Nucleus accumbens (tissue), 56 donors: ENCODE results near the gene TMEM106C.

Source experiments
- DNase-seq, 56 donors: peaks; one replicate each; lab custom pipeline; 2025; lab: John Stamatoyannopoulos, UW

TMEM106C gene

GRCh38 chr12:47991106-47992061 lies 28.0 kb downstream of the TMEM106C start:
- DNase-seq = no peak

- DNase-seq = no peak
Observed at GRCh38 chr12:47992776-47993175, 29.4 kb downstream of the TMEM106C start.

GRCh38 chr12:47993491-47993890 lies 30.1 kb downstream of the TMEM106C start:
- no peak for DNase-seq

- DNase-seq = peak in 16 of 56 donors; percentile 9 to 59 (median 29)
Observed at GRCh38 chr12:47995981-47996401, 32.6 kb downstream of the TMEM106C start.

- no peak for DNase-seq
Observed at GRCh38 chr12:47997321-47997720, 33.9 kb downstream of the TMEM106C start.

- no peak for DNase-seq
Observed at GRCh38 chr12:47999816-48000215, 36.4 kb downstream of the TMEM106C start.

- DNase-seq = no peak
Observed at GRCh38 chr12:48000878-48001504, 37.6 kb downstream of the TMEM106C start.

- DNase-seq = peak in 13 of 56 donors; percentile 4 to 41 (median 21)
Observed at GRCh38 chr12:48001505-48002413, 38.4 kb downstream of the TMEM106C start.

- DNase-seq = no peak
Observed at GRCh38 chr12:48002414-48002730, 39.0 kb downstream of the TMEM106C start.

- no peak for DNase-seq
Observed at GRCh38 chr12:48002773-48003218, 39.4 kb downstream of the TMEM106C start.

- no peak for DNase-seq
Observed at GRCh38 chr12:48003226-48004052, 40.0 kb downstream of the TMEM106C start.

- DNase-seq = no peak
Observed at GRCh38 chr12:48004053-48004941, 40.9 kb downstream of the TMEM106C start, which contains the start of gene COL2A1. Gene COL2A1 (minus strand): TSS chr12:48004476. CDS start chr12:48004321, 155 bp downstream.

- no peak for DNase-seq
Observed at GRCh38 chr12:48005001-48005749, 41.8 kb downstream of the TMEM106C start.

- no peak for DNase-seq
Observed at GRCh38 chr12:48005750-48006021, 42.3 kb downstream of the TMEM106C start.

- DNase-seq = no peak
Observed at GRCh38 chr12:48007206-48007605, 43.8 kb downstream of the TMEM106C start.

- DNase-seq = no peak
Observed at GRCh38 chr12:48008349-48008748, 45.0 kb downstream of the TMEM106C start.

- DNase-seq = no peak
Observed at GRCh38 chr12:48008950-48009349, 45.6 kb downstream of the TMEM106C start.

- no peak for DNase-seq
Observed at GRCh38 chr12:48009471-48009870, 46.1 kb downstream of the TMEM106C start.
